ENCODE results near the gene ALG3. TPM values are rescaled to one million over a fixed set of nuclear protein-coding genes. Genes with fewer than 3 reads are reported as not detected.

Gene ALG3
- total RNA-seq, 1 donor = 41.0 TPM

DNA sequence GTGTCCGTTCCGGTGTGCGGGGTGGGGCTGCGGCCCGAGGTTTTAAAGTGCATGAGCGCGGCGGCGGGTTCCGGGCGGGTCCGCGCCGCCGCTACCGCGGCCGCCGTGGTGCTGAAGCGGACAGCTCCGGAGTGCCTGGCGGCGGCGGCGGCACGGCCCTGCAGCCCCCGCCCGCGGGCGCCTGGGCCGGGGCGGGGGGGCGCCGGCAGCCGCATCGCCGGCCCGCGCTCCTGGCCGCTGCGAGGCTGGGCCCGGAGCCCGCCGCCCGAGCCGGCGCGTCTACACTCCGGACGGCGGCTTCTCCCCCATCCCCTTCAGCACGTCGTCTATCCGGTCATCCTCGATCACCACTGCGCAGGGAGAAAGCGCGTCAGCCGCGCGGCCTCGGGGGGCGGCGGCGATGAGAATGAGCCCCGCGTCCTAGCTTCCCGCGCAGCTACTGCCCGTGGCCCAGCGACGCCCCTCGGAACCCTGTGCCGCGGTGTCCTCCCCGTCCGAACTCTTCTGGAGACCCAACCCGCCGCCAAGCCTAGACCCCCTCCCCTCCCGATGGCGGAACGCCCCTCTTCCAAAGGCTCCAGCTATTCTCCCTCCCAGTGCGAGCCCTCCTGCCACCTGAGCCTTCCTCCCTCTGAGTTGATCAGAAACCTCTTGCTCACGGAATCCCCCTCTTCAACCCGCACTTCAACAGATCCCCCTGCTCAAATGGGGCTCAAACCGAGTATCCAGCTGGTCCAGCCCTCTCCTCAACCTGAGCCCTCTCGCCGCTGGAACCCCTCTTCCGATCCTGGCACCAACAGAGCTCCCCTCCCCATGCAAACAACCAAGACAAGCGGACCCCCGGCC is 11.3 kb upstream of the ALG3 start:
- H3K4me3 ChIP-seq (ENCODE audit: low read depth, low read length) = peak overlapping the region; percentile 44
- peak; percentile 19 for DNase-seq (ENCODE audit: low read depth)
- TF ChIP-seq, protein P1, sequence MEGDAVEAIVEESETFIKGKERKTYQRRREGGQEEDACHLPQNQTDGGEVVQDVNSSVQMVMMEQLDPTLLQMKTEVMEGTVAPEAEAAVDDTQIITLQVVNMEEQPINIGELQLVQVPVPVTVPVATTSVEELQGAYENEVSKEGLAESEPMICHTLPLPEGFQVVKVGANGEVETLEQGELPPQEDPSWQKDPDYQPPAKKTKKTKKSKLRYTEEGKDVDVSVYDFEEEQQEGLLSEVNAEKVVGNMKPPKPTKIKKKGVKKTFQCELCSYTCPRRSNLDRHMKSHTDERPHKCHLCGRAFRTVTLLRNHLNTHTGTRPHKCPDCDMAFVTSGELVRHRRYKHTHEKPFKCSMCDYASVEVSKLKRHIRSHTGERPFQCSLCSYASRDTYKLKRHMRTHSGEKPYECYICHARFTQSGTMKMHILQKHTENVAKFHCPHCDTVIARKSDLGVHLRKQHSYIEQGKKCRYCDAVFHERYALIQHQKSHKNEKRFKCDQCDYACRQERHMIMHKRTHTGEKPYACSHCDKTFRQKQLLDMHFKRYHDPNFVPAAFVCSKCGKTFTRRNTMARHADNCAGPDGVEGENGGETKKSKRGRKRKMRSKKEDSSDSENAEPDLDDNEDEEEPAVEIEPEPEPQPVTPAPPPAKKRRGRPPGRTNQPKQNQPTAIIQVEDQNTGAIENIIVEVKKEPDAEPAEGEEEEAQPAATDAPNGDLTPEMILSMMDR (IDR thresholded peaks at IDR 0.05; ENCODE audit: insufficient read depth, low read depth, low read length) = no peak

GRCh38 chr3:184259396-184259877 is 10.7 kb upstream of the ALG3 start:
- no peak for DNase-seq (ENCODE audit: low read depth)
- TF ChIP-seq, protein P1 (IDR thresholded peaks at IDR 0.05; ENCODE audit: insufficient read depth, low read depth, low read length) = no peak
- no peak overlapping the region for H3K4me3 ChIP-seq (ENCODE audit: low read depth, low read length)

DNA sequence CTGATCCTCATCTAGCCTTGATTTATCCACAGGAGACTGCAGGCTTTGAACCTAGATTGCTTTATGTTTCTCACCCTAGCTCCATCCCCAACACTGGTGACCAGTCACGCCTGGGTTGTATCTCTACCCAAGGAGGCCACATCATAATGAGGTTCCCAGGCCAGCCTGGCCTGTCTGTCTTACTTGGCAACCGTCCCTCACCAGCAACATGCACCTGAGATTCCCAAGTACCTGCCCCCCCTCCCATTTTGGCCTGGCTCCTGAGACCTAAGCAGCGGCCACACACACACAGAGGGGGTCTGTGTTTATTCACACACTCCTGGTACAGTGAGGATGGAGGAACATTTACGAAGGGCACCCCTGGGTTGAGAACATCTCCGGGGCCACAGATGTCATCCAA is 10.2 kb upstream of the ALG3 start:
- no peak for DNase-seq (ENCODE audit: low read depth)
- TF ChIP-seq, protein P1 (IDR thresholded peaks at IDR 0.05; ENCODE audit: insufficient read depth, low read depth, low read length) = no peak
- H3K4me3 ChIP-seq (ENCODE audit: low read depth, low read length) = no peak overlapping the region

- no peak for DNase-seq (ENCODE audit: low read depth)
- no peak overlapping the region for H3K4me3 ChIP-seq (ENCODE audit: low read depth, low read length)
- TF ChIP-seq, protein P1 (IDR thresholded peaks at IDR 0.05; ENCODE audit: insufficient read depth, low read depth, low read length) = no peak
Observed at GRCh38 chr3:184257083-184257915, 8.5 kb upstream of the ALG3 start.

GRCh38 chr3:184255291-184256039 is 6.7 kb upstream of the ALG3 start:
- TF ChIP-seq, protein P1 (IDR thresholded peaks at IDR 0.05; ENCODE audit: insufficient read depth, low read depth, low read length) = no peak
- H3K4me3 ChIP-seq (ENCODE audit: low read depth, low read length) = no peak overlapping the region
- DNase-seq (ENCODE audit: low read depth) = no peak

DNA sequence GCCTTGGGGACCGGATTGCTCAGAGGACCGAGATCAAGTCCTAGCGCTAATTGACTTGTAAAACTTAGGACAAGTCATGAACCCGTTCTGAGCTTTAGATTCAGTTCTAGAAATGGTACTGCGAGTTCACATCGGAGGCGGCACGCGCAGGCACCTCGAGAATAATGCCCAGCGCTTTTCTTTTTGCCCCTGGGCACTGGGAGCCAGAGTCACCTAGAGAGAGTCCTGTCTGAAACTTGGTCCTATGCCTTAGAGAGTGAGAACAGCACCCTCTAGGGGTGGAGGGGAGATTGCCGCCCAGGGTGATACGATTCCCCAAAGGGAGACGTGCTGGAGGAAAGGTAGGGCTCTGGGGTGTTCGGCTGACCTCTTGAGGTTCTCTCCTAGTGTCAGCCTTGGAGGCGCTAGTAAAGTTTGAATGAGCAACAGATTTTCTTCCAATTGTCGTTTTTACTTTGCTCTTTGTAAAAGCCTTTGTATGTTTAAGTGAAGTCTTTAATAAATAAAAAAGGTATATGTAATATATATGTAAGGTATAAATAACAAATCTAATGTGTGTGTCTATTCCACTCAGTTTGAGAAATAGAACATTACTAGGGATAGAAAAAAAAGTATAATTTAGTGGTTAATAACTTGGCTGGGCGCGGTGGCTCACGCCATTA is 1.5 kb upstream of the ALG3 start:
- TF ChIP-seq, protein P1 (IDR thresholded peaks at IDR 0.05; ENCODE audit: insufficient read depth, low read depth, low read length) = peak; percentile 96
- peak; percentile 88 for DNase-seq (ENCODE audit: low read depth)

More for the DNA sequence above, 1.5 kb upstream of the ALG3 start:
- H3K4me3 ChIP-seq (ENCODE audit: low read depth, low read length) = peak overlapping the region; percentile 68

Measured in fibroblast of villous mesenchyme (primary cell).